HG02840 (cell line): ENCODE results near the gene DCAKD.
A peak's percentile ranks its signal among the peaks of the same experiment; 100 is the strongest.

Experiments used
- ATAC-seq: cut with Tn5 transposase; IDR thresholded peaks from one replicate; pipeline ENCODE4 v1.9.1; 2021; ENCODE audit warnings: mild to moderate bottlenecking, moderate library complexity, moderate number of reproducible peaks; ENCODE audit not compliant: unreplicated experiment, low FRiP score

The DCAKD gene, protein sequence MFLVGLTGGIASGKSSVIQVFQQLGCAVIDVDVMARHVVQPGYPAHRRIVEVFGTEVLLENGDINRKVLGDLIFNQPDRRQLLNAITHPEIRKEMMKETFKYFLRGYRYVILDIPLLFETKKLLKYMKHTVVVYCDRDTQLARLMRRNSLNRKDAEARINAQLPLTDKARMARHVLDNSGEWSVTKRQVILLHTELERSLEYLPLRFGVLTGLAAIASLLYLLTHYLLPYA

GRCh38 chr17:45051060-45051719, at the start of gene DCAKD:
TSS of gene DCAKD (minus strand) at chr17:45051632. CDS start at chr17:45034885, 16,747 bp downstream.
- peak; percentile 71 for ATAC-seq

GRCh38 chr17:45098869-45099616, 47.6 kb upstream of the DCAKD start:
- no peak for ATAC-seq

GRCh38 chr17:45098081-45098868, 46.8 kb upstream of the DCAKD start:
- no peak for ATAC-seq

GRCh38 chr17:45096926-45097325, 45.5 kb upstream of the DCAKD start:
- ATAC-seq, result no peak

DNA sequence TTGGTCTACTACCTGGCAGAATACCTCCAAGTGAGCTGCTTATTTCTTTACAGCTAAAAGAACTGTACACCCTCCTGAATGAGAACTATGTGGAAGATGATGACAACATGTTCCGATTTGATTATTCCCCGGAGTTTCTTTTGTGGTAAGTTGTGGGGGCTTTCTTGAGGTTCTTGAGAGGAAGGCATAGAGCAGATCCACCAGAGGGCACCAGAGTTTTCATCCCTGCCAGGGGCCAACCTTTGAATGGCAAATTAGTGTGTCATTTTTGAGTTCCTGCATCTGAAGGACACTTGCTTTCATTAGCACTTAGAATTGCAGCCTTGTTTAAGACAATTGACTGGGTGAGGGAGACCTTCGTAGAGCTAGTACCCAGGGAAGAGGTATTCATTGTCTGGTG, 44.7 kb upstream of the DCAKD start:
- ATAC-seq, result no peak

- ATAC-seq, result no peak
Measured at GRCh38 chr17:45093444-45094110, 42.1 kb upstream of the DCAKD start.

DNA sequence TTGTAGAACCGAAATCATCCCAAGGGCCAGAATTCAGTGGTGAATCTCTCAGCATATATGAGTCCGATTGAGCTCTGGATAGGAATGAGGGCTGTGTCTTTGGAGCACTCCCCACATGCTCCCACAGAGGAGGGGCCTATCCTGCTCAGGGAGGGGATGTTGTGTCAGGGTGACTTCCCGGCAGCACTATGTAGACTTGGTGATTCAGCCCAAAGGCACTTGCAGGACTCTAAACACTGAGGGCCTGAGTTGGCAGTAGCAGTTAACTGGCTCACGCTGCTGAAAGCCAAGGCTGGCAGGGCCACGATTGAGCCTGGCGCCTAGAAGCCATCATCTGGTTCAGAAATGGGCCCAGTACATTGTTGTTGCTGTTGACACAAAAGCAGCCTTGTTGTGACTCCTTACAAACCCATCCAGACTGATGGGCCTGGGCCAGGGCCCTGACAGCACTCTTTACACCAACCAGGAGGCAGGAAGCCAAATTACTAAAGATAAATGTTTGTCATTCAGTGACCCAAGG, 41.5 kb upstream of the DCAKD start:
- ATAC-seq, result no peak

DNA sequence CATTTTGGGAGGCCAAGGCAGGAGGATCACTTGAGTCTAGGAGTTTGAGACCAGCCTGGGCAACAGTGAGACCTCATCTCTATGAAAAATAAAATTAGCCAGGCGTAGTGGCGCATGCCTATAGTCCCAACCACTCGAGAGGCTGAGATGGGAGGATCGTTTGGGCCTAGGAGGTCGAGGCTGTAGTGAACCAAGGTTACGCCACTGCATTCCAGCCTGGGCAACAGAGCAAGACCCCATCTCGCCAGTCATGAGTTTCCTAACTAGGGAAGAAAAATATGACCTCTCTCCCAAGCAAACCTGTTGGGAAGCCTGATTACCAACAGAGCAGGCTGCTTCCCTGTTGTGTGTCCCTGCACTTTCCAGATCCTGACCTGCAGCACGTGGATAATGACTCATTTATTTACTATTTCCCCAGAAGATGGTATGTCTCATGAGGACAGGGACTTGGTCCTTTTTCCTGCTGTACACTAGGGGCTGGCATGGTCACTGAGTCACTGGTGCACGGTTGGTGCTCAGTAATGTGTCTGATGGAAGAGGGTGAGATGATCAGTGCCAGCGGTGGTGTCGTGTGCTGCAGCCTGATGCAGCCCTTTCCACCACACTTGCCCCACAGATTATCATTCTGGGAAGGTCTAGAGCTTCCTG, 40.5 kb upstream of the DCAKD start:
- no peak for ATAC-seq

DNA sequence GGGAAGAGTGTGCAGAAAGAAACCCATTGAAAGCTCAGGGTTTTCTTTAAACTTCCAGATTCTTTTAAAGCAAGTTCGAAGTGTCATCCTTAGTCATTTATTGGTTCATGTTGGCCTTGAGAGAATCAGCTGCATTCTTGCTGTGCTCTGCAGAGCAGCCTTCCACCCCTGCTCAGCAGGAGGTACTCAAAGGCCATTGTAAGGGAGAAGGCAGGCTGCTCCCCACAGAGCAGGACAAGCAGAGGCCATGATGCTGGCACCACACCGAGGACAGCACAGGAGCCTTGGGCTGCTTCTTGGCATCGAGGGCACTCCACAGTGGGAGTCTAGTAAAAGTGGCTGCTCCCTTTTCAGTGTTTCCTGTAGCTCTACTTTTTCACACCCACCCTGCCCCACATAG, 39.3 kb upstream of the DCAKD start:
- ATAC-seq, result no peak

GRCh38 chr17:45088741-45089140, 37.3 kb upstream of the DCAKD start:
- ATAC-seq, result no peak

- ATAC-seq, result no peak
Measured at GRCh38 chr17:45087978-45088377, 36.5 kb upstream of the DCAKD start.

DNA sequence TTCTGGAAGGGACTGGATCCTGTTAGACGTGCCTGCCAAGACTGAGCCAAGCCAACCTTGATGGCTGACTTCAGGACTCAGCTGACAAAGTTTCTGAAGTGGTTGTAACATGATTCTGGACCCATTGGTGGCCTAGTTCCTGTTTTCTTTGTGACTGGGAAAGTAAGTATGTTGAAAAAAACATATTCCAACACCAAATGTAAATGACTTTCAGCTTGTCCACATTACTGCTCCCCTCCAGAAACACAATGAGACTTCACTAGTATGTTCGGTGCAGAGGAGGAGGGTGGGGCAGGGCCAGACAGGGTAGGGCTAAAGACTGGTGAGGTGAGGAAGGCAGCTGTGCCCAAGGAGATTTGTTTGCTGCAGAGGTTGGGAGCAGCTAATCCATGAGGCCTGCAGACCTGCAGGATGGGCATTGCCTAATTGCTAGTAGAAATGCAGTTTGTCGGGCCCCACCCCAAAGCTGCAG, 36.1 kb upstream of the DCAKD start:
- no peak for ATAC-seq

- no peak for ATAC-seq
Measured at GRCh38 chr17:45086865-45087503, 35.6 kb upstream of the DCAKD start.

DNA sequence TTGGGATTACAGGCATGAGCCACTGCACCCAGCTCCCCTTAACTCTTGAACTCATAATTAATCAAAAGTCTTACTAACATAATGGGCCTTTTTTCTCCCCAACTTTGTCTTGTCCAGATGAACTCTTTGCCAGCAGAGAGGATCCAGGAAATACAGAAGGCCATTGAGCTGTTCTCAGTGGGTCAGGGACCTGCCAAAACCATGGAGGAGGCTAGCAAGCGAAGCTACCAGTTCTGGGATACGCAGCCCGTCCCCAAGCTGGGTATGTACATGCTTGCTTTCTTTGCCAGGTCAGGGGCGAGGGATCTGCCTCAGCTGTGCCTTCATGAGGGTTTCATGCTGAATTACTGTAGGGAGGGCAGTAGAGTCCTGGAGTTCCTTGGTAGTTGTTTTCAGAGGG, 35.0 kb upstream of the DCAKD start:
- ATAC-seq, result no peak

DNA sequence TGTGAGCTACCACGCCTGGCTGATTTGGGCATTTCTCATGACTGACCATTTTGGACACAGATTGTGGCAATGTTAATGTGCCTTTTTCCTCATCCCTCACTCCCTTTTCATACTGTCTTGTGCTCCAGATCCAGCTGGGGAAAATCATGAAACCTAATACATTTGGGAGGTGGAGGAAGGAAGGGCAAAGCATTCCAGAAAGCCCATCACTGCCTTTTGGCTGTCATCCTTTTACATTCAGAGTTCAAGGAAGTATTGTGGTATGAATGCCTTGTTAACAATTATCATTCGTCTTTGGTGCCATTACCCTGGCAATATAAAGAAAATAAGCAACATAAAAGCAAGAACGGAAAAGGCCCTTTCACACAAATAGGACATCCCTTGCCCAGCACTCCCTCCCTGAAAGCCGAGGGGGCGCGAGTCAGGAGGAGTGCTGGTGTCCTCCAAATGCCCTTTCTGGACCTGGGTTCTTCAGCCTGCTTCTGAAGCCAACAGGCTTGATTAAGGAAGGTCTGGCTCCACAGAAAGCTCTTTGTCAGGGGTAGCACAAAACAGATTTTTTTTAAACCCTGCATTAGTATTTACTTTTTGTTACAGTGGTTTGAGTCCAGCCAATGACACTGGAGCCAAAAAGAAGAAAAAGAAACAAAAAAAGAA, 29.7 kb upstream of the DCAKD start:
- no peak for ATAC-seq

DNA sequence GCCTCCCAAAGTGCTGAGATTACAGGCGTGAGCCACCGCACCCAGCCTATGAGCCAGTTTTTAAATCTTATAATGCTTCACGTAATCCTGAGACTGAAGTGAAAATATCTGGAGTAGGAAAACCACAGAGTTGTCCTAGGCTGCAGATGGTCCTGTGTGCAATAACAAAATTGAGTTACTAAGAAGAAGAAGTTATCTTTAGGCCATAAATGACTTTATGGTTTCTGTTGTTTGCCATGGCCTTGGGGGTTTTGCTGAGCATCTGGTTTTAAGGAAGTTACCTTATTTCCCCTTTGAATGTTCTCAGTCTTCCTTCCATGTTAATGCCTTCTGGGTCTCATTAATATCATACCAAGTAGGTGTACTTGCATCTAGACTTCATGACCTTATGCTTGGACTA, 26.2 kb upstream of the DCAKD start:
- ATAC-seq, result no peak

DNA sequence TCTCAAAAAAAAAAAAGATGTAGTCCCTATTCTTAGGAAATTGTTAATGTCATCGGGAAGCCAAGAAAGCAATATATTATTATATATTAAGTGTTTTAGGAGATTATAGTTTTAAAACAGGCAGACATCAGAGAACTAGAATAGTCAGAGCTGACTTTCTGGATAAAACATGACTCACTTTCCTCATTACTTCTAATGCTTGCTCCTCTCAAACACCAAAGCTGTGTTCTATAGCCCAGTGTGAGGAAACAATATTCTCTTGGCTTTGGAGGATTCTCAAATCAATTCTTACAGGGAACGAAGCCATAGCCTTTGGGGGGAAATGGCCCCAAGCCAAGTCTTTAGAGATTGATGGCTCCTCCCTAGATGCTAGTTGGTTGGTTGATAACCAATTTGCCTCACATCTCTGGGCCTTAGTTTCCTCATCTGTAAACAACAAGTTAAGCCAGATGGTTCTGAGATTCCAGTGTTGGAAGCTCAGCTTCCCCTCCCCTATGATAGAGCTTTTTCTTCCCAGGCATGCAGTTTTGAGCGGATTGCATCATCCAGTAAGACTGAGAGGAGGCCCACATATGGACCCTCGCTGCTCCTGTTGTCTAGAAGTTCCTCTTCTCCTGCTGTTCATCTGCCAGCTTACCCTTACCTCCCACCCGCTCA, 22.1 kb upstream of the DCAKD start:
- no peak for ATAC-seq

DNA sequence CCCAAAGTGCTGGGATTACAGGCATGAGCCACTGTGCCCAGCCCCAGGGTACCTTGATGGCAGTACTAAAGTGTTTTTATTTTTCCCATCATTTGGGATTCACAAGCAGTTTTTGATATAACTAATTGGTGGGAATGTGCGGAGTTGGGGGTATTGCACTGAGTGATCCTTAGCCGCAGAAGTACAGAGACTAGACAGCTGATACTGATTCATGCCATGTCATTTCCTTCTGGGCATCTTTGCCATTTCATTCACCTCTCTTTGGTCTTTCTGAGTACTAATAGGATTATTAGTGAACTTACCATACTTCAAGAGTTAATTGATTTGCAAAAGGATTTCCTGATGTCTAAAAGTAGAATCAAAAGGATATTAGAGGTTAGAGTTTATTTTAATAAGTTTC, 19.4 kb upstream of the DCAKD start:
- no peak for ATAC-seq
